ENCODE results near the gene ABCB11.
"Not testable (repeated sequence)": the region's sequence is repeated elsewhere in the genome, so short reads cannot be mapped to it uniquely, and the experiment has no call there.

The ABCB11 gene

GRCh38 chr2:169041594-169041993, 10.5 kb upstream of the ABCB11 start:
- no peak for DNase-seq

GRCh38 chr2:169039702-169040101, 8.6 kb upstream of the ABCB11 start:
- no peak for DNase-seq

GRCh38 chr2:169038338-169038757, 7.2 kb upstream of the ABCB11 start:
- no peak for DNase-seq

GRCh38 chr2:169036736-169037440, 5.8 kb upstream of the ABCB11 start:
- no peak for DNase-seq

GRCh38 chr2:169035887-169036286, 4.8 kb upstream of the ABCB11 start:
- DNase-seq: no peak

GRCh38 chr2:169034984-169035544, 3.9 kb upstream of the ABCB11 start:
- DNase-seq: no peak

- no peak for DNase-seq
Measured at GRCh38 chr2:169034256-169034655, 3.1 kb upstream of the ABCB11 start.

GRCh38 chr2:169029341-169029740, 1.8 kb downstream of the ABCB11 start:
- DNase-seq: no peak

- DNase-seq: no peak
Measured at GRCh38 chr2:169027234-169027633, 3.9 kb downstream of the ABCB11 start.

GRCh38 chr2:169026056-169026455, 5.1 kb downstream of the ABCB11 start:
- no peak for DNase-seq

GRCh38 chr2:169023161-169023560, 8.0 kb downstream of the ABCB11 start:
- no peak for DNase-seq

- DNase-seq: no peak
Measured at GRCh38 chr2:169018390-169018789, 12.7 kb downstream of the ABCB11 start.

GRCh38 chr2:169015943-169016342, 15.2 kb downstream of the ABCB11 start:
- no peak for DNase-seq

- DNase-seq: no peak
Measured at GRCh38 chr2:169014780-169015179, 16.3 kb downstream of the ABCB11 start.

- DNase-seq: no peak
Measured at GRCh38 chr2:169013628-169014026, 17.5 kb downstream of the ABCB11 start.

- no peak for DNase-seq
Measured at GRCh38 chr2:169012812-169013627, 18.1 kb downstream of the ABCB11 start.

GRCh38 chr2:169012191-169012792, 18.8 kb downstream of the ABCB11 start:
- not testable (repeated sequence) for DNase-seq

GRCh38 chr2:169011698-169012097, 19.4 kb downstream of the ABCB11 start:
- DNase-seq: no peak

GRCh38 chr2:169010633-169011460, 20.3 kb downstream of the ABCB11 start:
- DNase-seq: no peak

GRCh38 chr2:169009865-169010579, 21.1 kb downstream of the ABCB11 start:
- DNase-seq: no peak

GRCh38 chr2:169007941-169008340, 23.2 kb downstream of the ABCB11 start:
- DNase-seq: no peak

- no peak for DNase-seq
Measured at GRCh38 chr2:169007356-169007755, 23.8 kb downstream of the ABCB11 start.
